LoVo (cell line): Measurements from ENCODE around the gene EXOSC10.
"Not testable (repeated sequence)": the region's sequence is repeated elsewhere in the genome, so short reads cannot be mapped to it uniquely, and the experiment has no call there.

Experiments
- DNase-seq: peaks from one replicate; pipeline ENCODE4 v3.0.0-alpha.2; 2016; ENCODE audit warnings: low spot score

The EXOSC10 gene

GRCh38 chr1:11044086-11044848, 55.4 kb downstream of the EXOSC10 start:
- no peak for DNase-seq

GRCh38 chr1:11042995-11043874, 56.4 kb downstream of the EXOSC10 start:
- DNase-seq: no peak

GRCh38 chr1:11042065-11042464, 57.6 kb downstream of the EXOSC10 start:
- no peak for DNase-seq

GRCh38 chr1:11041048-11041447, 58.6 kb downstream of the EXOSC10 start:
- no peak for DNase-seq

GRCh38 chr1:11040105-11040429, 59.6 kb downstream of the EXOSC10 start:
- not testable (repeated sequence) for DNase-seq

- DNase-seq: no peak
Observed at GRCh38 chr1:11039351-11040104, 60.1 kb downstream of the EXOSC10 start.

GRCh38 chr1:11037740-11038182, 61.9 kb downstream of the EXOSC10 start:
- peak; percentile 86 for DNase-seq

- DNase-seq: not testable (repeated sequence)
Observed at GRCh38 chr1:11037019-11037739, 62.5 kb downstream of the EXOSC10 start.

- DNase-seq: no peak
Observed at GRCh38 chr1:11031624-11032262, 67.9 kb downstream of the EXOSC10 start.

GRCh38 chr1:11030865-11031264, 68.8 kb downstream of the EXOSC10 start:
- DNase-seq: no peak

GRCh38 chr1:11028018-11028417, 71.7 kb downstream of the EXOSC10 start:
- no peak for DNase-seq

- DNase-seq: no peak
Observed at GRCh38 chr1:11027316-11027715, 72.4 kb downstream of the EXOSC10 start.

GRCh38 chr1:11026903-11027302, 72.8 kb downstream of the EXOSC10 start:
- no peak for DNase-seq

- no peak for DNase-seq
Observed at GRCh38 chr1:11026052-11026451, 73.6 kb downstream of the EXOSC10 start.

- DNase-seq: no peak
Observed at GRCh38 chr1:11025618-11026017, 74.1 kb downstream of the EXOSC10 start.

- DNase-seq: no peak
Observed at GRCh38 chr1:11024874-11025203, 74.8 kb downstream of the EXOSC10 start.

- DNase-seq: no peak
Observed at GRCh38 chr1:11024154-11024873, 75.4 kb downstream of the EXOSC10 start.

- DNase-seq: no peak
Observed at GRCh38 chr1:11023201-11023600, 76.5 kb downstream of the EXOSC10 start.

GRCh38 chr1:11019971-11020370, 79.7 kb downstream of the EXOSC10 start:
- no peak for DNase-seq

GRCh38 chr1:11019358-11019757, 80.3 kb downstream of the EXOSC10 start:
- not testable (repeated sequence) for DNase-seq
